ENCODE results near the gene GREM2. TPM values are rescaled to one million over a fixed set of nuclear protein-coding genes. Genes with fewer than 3 reads are reported as not detected.

GREM2 gene
- total RNA-seq, 1 experiment from 2014 or later: not detected

DNA sequence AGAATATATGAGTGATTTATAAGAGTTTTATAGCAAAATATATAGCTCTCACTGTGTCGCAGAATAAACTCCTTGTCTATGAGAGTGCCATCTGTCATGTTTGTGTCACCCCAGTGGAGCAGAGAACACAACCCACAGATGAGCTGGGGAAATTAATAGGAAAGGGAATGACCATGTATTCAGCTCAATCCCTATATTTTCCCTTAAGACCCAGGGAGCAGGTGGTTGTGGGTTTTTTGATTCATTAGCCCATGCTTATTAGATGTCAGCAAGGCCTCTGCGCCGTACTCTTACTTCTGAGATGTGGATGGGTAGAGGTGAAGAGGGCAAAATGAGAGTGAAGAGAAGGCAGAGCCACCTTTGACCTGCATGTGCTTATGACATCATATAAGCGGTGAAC, 4.1 kb upstream of the GREM2 start:
- Mint-ChIP-seq H3K4me3 (no peak overlapping the region), H3K27ac (no peak overlapping the region; a peak in 1 of 7 replicates), H3K36me3 (ENCODE audit: insufficient read depth in 1 of 3, low read depth in 3 of 3) (no peaks in the 10 kb centered on the region), H3K9me3 (no peaks in the 10 kb centered on the region), H3K27me3 (ENCODE audit: low read depth) (peaks cover 21% of the 10 kb centered on the region), H3K4me1 (peaks cover 28 to 40% of the 10 kb centered on the region in 2 experiments)
- Histone ChIP-seq H3K56ac (ENCODE audit: insufficient read length, low read depth, low read length) (no peak overlapping the region), H3K27ac (ENCODE audit: insufficient read length, low read depth, low read length) (no peak overlapping the region), H2BK15ac (ENCODE audit: low read depth, low read length) (no peak overlapping the region), H3K4me1 (ENCODE audit: insufficient read depth, low read length) (peaks cover 3% of the 10 kb centered on the region; the same call in 1 of the 2 replicates), H3K23ac (ENCODE audit: insufficient read length, low read depth, low read length) (no peak overlapping the region), H3K14ac (ENCODE audit: insufficient read depth, low read length) (no peak overlapping the region), H2AK5ac (ENCODE audit: insufficient read length, low read length) (no peak overlapping the region), H3K18ac (ENCODE audit: insufficient read length, low read depth, low read length) (no peak overlapping the region), H4K8ac (replicated peaks; ENCODE audit: insufficient read length, low read depth, low read length) (no peak overlapping the region), H2BK20ac (ENCODE audit: low read depth, low read length, poor library complexity, severe bottlenecking) (no peak overlapping the region), H3K79me2 (ENCODE audit: insufficient read depth, low read length) (no peaks in the 10 kb centered on the region), H3K23me2 (ENCODE audit: insufficient read length, low read depth, low read length, poor library complexity, severe bottlenecking) (peaks cover 4% of the 10 kb centered on the region), H2BK120ac (ENCODE audit: low read depth, low read length, poor library complexity, severe bottlenecking) (no peak overlapping the region), H2BK12ac (ENCODE audit: insufficient read length, low read depth, low read length) (no peak overlapping the region), H3K9me3 (ENCODE audit: control insufficient read depth, low read depth, low read length) (no peaks in the 10 kb centered on the region), H3K79me1 (ENCODE audit: insufficient read depth, low read depth, low read length, poor library complexity, severe bottlenecking) (no peaks in the 10 kb centered on the region), H3K9ac (ENCODE audit: extremely low read depth, insufficient read length, low read length) (no peak overlapping the region), H4K20me1 (ENCODE audit: control insufficient read depth, insufficient read depth, insufficient read length) (no peaks in the 10 kb centered on the region), H3K4me2 (ENCODE audit: insufficient read depth, insufficient read length, low read length) (no peak overlapping the region), H4K91ac (ENCODE audit: insufficient read length, low read depth, low read length) (no peak overlapping the region), H2AFZ (ENCODE audit: low read length) (no peak overlapping the region), H3K4ac (ENCODE audit: low read depth, low read length) (no peak overlapping the region), H2BK5ac (ENCODE audit: insufficient read length, low read length) (no peak overlapping the region), H4K5ac (ENCODE audit: insufficient read length, low read depth, low read length) (no peak overlapping the region), H3T11ph (ENCODE audit: low read length) (no peak overlapping the region), H3K27me3 (ENCODE audit: insufficient read depth, low read length) (no peaks in the 10 kb centered on the region; the same call in 1 of the 2 replicates)
- no CpG with 5 or more reads among the region's 4 CpGs for WGBS (ENCODE audit: extremely low coverage, insufficient read length, low lambda C conversion rate)
- TF ChIP-seq, protein P1, sequence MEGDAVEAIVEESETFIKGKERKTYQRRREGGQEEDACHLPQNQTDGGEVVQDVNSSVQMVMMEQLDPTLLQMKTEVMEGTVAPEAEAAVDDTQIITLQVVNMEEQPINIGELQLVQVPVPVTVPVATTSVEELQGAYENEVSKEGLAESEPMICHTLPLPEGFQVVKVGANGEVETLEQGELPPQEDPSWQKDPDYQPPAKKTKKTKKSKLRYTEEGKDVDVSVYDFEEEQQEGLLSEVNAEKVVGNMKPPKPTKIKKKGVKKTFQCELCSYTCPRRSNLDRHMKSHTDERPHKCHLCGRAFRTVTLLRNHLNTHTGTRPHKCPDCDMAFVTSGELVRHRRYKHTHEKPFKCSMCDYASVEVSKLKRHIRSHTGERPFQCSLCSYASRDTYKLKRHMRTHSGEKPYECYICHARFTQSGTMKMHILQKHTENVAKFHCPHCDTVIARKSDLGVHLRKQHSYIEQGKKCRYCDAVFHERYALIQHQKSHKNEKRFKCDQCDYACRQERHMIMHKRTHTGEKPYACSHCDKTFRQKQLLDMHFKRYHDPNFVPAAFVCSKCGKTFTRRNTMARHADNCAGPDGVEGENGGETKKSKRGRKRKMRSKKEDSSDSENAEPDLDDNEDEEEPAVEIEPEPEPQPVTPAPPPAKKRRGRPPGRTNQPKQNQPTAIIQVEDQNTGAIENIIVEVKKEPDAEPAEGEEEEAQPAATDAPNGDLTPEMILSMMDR (conservative IDR thresholded peaks at IDR 0.05): no peak
- DNase-seq: no peak
